Activated CD8-positive, alpha-beta memory T cell treated with anti-CD3 and anti-CD28 coated beads for 48 hours (primary cell): ENCODE data around the gene LHX1.

Experiments
- DNase-seq, 3 experiments: peaks; one replicate each; pipeline ENCODE4 v3.0.0-alpha.2; 2020; ENCODE audit warnings: low read depth in 2 of 3, low spot score in 2 of 3

LHX1 gene

DNA sequence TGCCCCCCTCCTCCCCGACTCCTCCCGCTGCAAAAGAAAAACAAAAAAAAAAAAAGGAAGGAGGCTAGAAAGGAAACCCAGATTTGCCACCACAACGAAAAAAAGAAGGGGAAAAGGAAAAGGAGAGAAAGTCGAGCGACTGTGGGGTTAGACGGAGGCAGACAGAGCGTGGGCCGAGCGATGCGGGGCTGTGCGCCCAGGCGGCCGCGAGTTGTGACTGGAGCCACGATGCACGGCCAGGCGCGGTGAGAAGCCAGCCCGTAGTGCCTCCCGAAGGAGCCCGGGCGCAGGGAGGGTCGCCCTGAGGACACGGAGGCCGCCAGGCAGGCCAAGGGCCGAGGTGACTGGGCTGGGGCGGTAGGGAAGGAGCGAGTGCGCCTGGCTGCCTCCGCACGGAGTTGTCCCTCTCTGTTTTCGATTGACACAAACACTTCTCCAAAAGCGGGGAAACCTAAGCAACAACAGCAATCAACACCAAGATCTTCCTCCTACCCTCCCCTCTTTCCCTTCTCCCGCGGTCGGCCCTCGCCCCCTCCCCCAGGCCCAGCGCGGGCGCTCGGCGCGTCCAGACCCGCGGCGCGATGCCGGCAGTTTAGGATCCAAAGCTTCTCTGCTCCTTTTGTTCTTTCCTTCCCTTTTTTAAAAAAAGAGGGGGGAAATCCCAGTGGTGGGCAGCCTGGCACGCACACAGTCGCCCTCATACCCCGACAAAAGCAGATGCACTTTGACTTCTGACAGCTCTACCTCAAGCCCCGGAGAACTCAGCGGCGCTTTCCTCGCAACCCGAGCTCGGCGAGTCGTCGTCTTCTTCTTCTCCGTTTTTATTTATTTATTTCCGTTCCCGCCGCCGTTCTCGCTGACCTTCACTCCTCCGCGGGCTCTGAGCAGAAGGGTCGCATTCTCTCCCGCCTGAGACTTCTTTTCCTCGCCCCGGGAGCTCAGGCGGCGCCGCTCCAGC, at the start of gene LHX1:
Gene LHX1, plus strand, starts transcription at position 475 of the 958 bp plus-strand sequence. CDS start 723 bp downstream, outside the sequence.
- DNase-seq: no peak

DNA sequence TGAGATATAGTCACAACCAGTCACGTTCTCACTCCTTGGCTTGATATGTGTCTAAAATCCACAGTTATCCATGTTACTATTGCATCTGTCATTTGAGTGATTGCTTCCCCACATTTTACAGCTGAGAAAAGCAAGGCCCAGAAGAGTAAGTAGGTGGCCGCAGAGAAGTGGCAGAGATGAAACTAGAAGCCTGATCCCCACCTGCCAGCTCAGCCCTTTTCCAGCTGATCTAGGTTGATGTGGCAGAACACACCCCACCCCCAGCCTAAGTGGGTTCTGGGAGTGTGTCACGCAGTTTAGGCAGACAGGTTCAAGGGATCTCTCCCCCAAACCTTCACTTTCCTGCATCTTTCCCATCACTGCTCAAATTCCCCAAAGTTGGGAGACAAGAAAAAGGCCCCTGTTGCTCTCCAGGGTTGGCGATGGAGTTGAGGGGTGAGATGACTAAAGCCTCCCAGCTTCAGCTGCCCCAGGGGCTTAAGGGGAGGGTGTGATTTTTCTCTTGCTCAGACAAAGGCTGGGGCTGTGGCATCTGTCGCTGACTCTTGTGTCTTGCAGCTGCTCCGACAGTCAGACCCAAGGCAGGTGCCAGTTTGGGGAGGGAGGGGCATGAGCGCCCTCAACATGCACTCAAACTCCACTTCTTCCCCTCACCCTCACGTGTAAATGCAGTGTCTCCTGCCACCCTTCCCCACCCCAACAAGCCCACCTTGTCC, 48.9 kb upstream of the LHX1 start:
- DNase-seq: no peak

DNA sequence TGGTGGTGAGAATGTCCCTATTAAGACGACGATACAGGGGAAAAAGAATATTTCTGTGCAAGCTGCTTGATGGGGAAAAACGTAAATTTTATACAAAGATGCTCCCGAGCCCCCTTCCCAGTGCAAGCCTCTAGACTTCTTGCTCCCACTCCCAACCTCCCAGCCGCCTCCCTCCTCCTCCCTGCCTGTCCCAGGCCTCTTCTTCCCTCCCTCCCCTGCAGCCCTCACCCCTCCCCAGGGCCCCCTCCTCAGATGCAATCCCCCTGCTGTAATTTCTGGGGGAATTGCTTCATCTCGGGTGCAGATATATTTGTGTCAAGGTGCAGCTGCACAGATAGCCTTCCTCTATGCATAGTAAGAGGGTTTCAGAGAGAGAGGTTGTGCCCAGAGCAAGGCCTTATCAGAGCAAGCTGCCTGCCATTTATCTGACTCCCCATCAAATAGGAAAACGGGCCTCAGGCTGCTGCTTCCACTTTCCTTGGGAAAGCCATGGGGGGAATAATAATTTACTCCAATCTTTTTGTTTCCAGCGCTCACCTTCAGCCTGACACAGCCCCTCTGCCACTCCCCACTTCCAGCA, 47.4 kb upstream of the LHX1 start:
- DNase-seq: no peak

DNA sequence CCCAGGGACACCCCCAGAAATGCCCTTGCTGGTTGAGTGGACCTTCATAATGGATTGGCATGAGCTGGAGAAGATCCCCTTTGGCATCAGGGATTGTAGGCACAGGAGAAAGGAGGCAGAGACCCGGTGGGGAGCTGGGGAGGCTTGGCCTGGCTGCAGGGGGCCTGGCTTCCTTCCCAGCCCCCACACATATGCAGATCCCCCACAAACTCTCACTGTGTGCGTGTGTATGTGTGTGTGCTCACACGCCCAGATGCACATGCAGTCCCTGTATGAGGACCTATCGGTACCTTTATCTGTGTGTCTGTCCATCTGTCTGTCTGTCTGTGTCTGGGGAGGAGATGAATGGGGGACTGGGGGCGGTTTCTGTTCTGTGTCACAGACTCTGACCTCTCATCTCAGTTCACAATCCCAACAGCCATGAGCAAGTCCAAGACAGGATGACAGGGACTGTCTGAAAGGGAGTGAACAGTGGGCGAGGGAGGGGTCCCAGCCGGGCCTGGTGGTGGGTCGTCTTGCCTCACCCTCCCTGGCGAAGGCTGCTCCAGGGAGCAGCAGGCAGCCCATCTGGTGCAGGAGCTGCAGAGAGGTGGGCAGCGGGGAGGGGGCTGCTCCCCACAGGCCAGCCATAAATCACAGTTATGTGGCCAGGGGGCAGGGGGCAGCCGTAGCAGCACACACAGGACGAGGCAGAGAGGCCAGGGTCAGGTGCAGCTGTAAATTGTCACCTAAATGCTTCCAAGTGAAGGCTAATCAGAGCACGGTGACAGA, 46.7 kb upstream of the LHX1 start:
- DNase-seq: no peak

DNA sequence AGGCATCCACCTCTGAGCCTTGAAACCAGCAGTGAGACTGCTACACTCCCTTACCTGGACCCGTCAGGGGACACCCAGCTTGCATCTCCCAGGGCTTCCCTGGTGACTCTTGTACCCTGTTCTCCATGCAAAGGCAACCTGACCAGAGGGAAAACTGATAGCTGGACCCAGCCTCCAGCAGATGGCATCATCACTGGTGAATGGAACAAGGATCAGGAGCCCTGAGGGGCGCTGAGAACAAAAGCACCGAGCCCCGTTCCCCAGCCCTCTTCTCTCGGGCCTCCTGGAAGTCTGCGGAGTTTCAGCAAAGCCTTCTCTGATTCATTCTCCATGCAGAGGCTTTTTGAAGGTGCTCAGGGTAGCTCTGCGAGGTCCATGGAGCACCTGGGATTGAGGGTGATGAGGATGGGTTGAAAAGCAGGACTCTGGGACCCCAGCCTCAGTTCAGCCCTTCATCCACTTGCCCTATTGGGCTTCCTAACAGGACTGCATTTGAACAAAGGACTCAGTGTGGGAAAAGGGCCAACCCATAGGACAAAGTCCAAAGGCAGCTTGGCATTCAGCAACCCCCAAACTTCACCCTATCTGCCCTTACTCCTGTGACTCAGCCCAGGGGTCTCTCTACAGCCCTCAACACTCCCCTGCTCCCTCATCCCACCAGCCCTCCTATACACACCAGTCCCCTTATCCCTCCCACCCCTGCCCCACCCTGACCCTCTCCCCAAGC, 45.0 kb upstream of the LHX1 start:
- DNase-seq: no peak

DNA sequence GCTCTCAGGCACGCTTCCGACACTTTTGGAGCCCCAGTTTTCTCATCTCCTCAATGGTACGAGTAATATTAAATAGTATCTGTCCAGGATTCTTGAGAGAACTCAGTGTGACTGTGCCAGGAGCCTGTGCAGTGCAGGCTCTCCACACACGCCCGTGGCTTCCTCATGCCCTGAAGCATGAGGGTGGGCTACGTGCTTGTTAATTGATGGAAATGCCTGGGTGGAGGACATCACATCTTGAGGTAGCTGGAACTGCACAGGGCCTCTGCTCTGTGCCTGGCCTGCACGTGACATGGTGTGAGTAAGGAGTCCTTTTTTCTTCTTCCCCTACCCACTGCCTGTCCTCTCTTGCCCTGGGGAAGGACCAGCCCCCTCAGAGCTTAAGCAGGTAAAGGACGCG, 43.1 kb upstream of the LHX1 start:
- no peak for DNase-seq

DNA sequence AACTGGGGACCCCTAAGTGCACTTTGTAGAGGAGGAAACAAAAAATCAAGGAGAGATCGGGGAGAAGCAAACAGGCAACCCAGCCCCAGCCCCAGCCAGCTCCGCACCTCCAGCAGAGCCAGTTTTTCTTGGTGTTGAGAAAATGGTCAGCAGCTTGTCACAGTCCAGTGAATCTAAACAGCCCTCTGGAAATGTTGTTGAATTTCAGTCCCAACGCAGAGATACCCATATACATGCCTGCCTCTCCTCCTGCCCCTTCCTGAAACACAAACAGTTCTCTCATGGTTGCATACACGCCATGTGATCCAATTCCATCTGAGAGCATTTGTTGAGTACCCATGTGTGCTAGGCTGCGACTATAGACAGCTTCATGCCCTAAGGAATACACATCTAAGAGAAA, 42.4 kb upstream of the LHX1 start:
- DNase-seq: no peak

DNA sequence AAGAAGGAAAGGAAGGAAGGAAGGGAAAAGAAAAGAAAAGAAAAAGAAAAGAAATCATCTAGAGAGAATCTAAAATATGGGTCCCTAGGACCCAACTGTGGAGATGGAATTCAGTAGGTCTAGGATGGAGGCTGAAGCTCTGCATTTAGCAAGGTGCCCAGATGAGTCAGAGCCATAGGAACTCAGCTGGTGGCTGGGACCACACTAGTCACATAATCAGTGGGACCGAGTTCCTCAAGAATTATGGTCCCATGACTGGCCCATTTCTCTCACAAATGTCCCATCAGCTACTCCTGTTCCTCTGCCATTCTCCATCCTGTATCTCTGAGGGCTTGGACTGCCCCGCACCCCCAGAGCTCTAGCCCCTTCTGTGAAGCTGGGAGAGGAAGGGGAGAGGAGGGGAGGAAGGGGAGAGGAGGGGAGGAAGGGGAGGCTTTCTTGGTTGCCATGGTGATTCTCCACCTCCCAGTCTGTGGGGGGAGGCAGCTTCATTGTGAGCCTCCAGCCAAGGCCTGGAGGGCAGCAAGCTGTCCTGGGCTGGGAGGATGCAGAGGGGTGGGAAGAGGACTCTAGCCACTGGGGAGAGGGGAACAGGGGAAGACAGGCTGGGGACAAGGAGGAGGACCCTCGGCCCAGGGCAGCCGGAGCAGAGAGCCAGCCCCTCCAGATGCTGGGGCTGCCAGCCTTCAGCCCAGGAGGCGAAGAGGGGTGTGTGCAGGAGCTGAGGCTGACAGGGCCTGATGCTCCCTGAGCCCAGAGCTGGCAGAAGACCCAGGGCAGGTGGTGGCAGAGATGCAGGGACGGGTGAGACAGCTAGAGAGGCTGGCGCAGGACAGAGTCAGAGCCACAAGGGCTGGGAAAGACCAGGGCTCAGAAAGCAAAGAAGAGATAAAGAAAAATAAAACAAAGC, 37.8 kb upstream of the LHX1 start:
- DNase-seq: no peak

DNA sequence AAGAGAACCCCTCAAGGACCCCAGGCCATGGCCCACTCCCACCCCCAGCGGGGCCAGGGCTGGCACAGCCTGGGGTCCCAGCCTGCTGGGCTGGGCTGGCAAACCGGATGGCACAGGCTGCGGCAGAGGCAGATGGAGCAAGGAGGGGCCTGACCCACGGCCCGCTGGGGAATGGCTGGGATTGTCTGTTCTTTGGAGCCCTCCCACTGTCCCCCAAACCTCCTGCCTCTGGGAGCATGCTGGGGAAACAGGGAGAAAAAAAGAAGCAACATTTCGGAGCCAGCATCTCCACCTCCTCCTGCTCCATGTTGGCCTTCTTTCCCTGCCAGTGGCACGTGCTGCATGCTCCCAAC, 37.1 kb upstream of the LHX1 start:
- DNase-seq: no peak

DNA sequence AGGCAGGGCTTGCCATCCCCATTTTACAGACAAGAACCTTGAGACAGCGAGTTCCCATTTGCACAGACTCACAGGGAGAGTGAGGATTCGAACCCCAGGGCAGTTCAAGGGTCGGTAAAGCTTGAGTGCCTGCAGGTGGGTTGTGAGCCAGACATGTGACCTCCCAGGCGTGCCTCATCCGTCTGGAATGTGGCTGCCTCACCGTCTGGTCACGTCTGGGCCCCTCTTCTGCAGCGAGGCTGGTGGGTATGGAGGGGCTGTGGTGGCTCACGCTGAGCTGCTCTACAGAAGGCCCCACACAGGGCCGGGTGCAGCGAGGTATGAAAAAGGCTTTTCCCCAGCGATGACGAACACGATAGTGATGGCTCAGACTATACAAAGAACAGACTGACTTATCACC, 35.8 kb upstream of the LHX1 start:
- no peak for DNase-seq

DNA sequence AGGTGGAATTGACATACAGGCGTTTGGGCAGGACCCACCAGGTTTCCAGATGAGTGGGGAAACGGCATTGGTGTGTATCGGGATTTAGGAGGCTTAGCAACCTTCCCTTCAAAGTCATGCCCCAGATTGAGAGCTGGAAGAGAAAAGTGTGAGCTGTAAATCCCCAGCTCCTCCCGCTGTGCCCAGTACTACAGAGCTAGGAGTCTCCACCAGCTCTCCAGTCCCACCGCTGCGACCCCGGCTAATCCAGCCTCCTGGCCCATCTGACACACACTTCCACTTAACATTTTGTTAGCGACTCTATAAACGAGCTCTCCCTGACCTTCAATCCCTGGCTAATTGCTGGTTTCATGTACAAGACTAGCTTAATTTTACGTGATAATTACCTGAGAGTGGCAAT, 29.9 kb upstream of the LHX1 start:
- no peak for DNase-seq

DNA sequence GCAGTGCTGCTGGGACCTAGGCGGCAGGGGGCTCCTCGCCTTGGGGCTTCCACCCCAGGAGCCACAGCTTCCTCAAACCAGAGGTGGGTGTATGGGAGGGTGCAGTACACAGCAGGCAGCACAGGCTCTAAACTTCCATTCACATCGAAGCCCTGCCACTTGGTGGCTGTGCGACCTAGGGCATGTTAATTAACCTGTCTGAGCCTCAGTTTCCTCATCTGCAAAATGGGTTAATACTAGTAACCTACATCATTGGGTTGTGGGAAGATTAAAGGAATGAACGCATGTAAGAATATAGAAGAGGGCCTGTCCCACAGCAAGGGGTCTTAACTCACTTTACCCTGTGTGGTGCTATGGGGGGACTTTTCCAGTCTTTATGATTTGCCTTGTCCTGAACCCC, 26.8 kb upstream of the LHX1 start:
- no peak for DNase-seq

DNA sequence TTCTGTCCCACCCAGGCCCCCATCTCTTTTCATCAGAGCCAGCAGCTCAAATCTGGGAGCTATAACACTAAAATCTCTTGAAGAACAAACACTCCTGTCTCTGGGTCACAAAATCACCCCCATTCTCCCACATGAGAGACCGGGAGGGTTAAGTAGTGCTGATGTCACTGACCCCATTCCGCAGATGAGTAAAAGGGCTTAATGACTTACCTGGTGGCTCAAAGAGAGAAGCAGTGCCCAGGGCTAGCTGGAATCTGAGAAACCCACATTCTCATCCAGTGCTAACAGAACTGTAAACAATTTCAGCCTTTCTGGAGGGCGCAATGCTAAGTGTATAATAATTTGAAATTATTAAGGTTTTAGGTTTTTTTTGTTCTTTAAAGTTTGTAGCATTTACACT, 26.3 kb upstream of the LHX1 start:
- DNase-seq: no peak

DNA sequence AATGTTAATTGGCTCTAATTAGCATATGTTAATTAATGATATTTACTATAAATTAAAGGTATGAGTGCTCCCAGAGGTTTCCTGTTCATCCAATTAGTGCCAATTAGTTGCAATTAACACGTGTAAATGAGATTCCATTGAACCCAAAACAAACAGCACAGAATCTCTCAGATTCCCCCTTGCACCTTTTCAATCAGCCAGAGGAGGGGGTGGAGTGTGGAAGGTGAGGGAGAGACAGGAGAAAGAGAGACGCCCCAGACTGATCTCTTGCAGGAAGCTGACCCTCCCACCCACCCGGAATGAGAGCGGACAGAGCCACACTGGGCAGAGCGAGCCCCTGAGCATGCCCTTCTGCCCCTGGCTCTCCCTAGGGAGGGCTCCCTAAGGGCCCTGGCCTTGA, 24.1 kb upstream of the LHX1 start:
- DNase-seq: no peak

DNA sequence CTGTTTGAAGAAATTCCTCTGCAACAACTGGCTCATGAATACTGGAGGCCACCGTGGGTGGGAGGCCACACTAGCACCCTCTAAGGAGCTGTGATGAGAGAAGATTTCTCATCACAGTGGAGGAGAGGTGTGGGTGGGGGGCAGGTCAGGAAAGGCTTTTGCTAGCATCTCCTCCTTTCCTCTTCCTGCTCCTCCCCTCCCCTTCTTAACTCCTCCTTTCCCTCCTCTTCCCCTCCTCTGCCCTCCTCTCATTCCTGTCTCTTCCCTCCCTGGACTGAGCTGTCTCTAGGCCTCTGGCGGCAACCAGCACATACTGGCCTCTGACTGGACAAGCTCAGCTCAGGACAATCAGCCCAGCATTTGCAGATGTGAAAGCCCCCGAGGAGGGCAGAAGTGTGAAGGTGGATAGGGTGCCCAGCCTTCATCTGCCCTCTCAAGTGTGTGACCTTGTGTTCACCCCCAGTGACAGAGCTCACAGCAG, 19.0 kb upstream of the LHX1 start:
- DNase-seq: no peak

DNA sequence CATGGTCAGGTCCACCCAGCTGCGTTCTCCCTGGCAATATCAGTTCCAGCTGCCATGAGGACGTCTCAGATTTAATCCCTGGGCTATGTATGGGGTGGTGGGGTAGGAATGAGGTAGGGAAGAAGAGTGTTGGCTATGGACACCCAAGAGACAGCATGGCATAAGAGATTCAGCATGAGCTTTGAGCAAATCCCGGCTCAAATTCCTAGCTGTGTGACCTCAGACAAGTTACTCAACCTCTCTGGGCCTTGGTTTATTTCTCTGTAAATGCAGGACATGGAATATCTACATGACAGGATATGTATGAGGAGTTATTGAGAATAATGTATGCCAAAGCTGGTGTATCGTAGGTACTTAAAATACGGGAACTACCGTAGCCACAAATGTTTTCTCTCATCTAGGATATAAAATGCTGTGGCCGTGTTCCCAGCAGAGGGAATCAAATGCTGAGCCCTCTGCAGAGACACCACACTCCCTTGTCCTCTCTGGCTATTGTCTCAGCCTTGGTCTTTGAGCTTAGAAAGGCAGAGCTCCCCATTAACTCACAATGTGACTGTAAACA, 17.8 kb upstream of the LHX1 start:
- DNase-seq: no peak

DNA sequence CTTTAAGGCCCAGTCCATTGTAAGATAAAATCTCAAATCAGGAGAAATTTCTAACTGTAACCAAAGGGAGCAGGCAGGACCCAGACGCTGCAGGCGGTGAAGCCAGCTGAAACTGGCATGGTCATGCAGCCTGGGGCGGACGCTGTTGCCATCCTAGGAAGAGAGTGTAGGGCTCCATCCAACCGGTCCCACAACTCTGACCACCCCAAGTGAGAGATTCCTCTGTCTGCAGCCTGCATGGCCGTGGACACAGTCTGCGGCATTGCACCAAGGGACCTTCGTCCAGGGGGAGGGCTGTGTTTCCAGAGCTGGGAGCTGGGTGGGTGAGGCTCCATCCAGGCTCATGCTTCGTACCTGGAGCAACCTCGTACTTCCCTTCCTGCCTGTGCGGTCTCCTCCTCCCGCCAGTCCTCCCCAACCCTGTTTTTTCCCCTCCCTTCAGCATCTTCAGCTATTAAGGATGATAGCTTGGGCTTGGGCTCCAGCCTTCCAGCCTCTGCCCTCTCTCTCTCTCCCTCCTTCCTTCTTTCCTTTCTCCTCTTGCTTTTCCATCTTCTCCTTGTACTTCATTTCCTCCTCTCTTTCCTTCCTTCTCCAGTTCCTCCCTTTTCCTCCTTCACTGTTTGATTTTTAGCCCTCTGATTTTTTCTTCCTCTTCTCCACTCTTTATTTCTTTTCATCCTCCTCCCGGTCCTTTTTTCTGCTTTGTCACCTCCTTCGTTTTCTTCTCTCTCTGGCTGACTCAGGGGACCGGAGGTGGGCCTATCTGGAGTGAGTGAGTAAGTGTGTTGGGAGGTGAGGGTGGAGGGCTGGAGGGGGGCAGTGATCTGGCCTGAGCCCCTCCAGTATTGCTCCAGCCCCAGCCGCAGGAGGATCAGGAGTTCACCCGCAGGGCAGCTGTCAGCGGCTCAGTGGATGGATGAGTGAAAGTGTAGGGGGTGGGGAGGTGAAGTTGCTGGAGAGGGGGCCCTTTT, 17.0 kb upstream of the LHX1 start:
- no peak for DNase-seq
